WERI-Rb-1 (cell line): Measurements from ENCODE around the gene PGR.
A peak's percentile ranks its signal among the peaks of the same experiment; 100 is the strongest.

Experiments
- DNase-seq: peaks from one replicate; pipeline ENCODE4 v3.0.0-alpha.2; 2020
- H3K27ac ChIP-seq: fragments of 250-450 bp; sonication (Bioruptor Pico); 2 replicates; pipeline ENCODE4 v1.5.1; 2020; ENCODE audit warnings: mild to moderate bottlenecking, moderate library complexity
- H3K27me3 ChIP-seq: fragments of 250-450 bp; sonication (Bioruptor Pico); 2 replicates; pipeline ENCODE4 v1.5.1; 2021; ENCODE audit warnings: mild to moderate bottlenecking, low read depth, moderate library complexity; ENCODE audit not compliant: insufficient read depth, severe bottlenecking
- H3K36me3 ChIP-seq: fragments of 250-450 bp; sonication (Bioruptor Pico); 2 replicates; pipeline ENCODE4 v1.5.1; 2020; ENCODE audit warnings: mild to moderate bottlenecking, moderate library complexity
- H3K4me3 ChIP-seq: 2 replicates; pipeline ENCODE4 v1.5.1; 2011; ENCODE audit warnings: low read depth, mild to moderate bottlenecking, control low read depth, low read length
- H3K9me3 ChIP-seq: fragments of 250-450 bp; sonication (Bioruptor Pico); 2 replicates; pipeline ENCODE4 v1.5.1; 2021; ENCODE audit warnings: mild to moderate bottlenecking, moderate library complexity; ENCODE audit not compliant: severe bottlenecking
- CTCF ChIP-seq: IDR thresholded peaks from 2 replicates; pipeline ENCODE4 v1.5.1; 2011; ENCODE audit warnings: low read depth, mild to moderate bottlenecking, control low read depth, inconsistent platforms, low read length

Gene PGR

DNA sequence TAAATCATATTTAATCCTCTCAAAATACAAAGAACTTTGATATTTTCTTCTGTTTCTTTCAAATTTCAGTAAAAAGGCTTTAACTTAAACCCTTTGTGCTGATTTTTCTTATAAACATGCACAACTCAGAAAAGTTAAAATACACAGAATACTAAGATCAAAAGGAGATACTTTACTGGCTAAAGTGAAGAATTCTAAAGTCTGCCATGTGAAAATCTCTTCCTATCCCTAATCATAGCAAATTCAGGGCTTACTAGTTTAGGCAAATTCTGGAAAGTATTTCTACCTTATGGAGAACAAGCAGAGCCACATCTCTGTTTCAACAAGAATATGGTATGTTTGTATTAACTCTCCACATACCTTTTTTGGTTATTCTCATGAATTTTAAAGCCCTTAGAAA lies 96.6 kb downstream of the PGR start:
- TF ChIP-seq CTCF = no peak
- no peaks in the 10 kb centered on the region for H3K9me3 ChIP-seq
- DNase-seq = no peak

GRCh38 chr11:101031713-101032112 lies 97.9 kb downstream of the PGR start:
- Histone ChIP-seq H3K9me3 (no peaks in the 10 kb centered on the region), H3K36me3 (no peaks in the 10 kb centered on the region), H3K4me3 (no peak overlapping the region), H3K27ac (no peak overlapping the region), H3K27me3 (no peaks in the 10 kb centered on the region)
- DNase-seq = no peak
- TF ChIP-seq CTCF = no peak

More for the DNA sequence above, 96.6 kb downstream of the PGR start:
- no peak overlapping the region for H3K27ac ChIP-seq
- H3K27me3 ChIP-seq = no peaks in the 10 kb centered on the region
- H3K4me3 ChIP-seq = no peak overlapping the region
- no peaks in the 10 kb centered on the region for H3K36me3 ChIP-seq

- H3K4me3 ChIP-seq = no peak overlapping the region
- no peak overlapping the region for H3K27ac ChIP-seq
- no peaks in the 10 kb centered on the region for H3K9me3 ChIP-seq
- no peaks in the 10 kb centered on the region for H3K36me3 ChIP-seq
- no peaks in the 10 kb centered on the region for H3K27me3 ChIP-seq
- TF ChIP-seq CTCF = no peak
- peak; percentile 9 for DNase-seq
Measured at GRCh38 chr11:101030692-101031091, 98.9 kb downstream of the PGR start.

- no peak for TF ChIP-seq CTCF
- no peak for DNase-seq
- Histone ChIP-seq H3K27ac (no peak overlapping the region), H3K9me3 (no peaks in the 10 kb centered on the region), H3K36me3 (no peaks in the 10 kb centered on the region), H3K27me3 (no peaks in the 10 kb centered on the region), H3K4me3 (no peak overlapping the region)
Measured at GRCh38 chr11:101030015-101030414, 99.6 kb downstream of the PGR start.

GRCh38 chr11:101028644-101029043 lies 101.0 kb downstream of the PGR start:
- Histone ChIP-seq H3K36me3 (no peaks in the 10 kb centered on the region), H3K4me3 (no peak overlapping the region), H3K27me3 (no peaks in the 10 kb centered on the region), H3K27ac (no peak overlapping the region), H3K9me3 (no peaks in the 10 kb centered on the region)
- no peak for TF ChIP-seq CTCF
- no peak for DNase-seq

DNA sequence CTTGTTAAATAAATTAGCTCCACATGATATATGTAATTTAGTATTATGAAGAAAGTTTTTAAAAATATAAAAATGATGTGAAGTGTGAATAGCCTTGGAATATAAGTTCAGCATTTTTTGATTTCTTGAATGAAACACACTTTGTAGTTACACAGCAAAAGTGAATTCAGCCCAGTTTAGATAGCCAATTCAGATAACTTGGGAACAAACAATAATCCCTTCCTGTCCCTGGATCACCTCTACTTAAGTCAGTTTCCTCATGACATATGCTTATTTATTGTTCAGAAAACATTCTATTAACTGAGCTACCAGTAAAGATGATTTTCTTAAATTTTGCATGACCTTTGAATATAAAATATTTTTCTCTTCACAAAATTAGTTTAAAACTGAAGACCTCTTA lies 107.4 kb downstream of the PGR start:
- TF ChIP-seq CTCF = no peak
- Histone ChIP-seq H3K27me3 (no peaks in the 10 kb centered on the region), H3K36me3 (no peaks in the 10 kb centered on the region), H3K27ac (no peak overlapping the region), H3K9me3 (no peaks in the 10 kb centered on the region), H3K4me3 (no peak overlapping the region)
- DNase-seq = no peak
